Fibroblast of lung (primary cell): ENCODE results near the gene PSPN. TPM values are rescaled to one million over a fixed set of nuclear protein-coding genes. Genes with fewer than 3 reads are reported as not detected.
A peak's percentile ranks its signal among the peaks of the same experiment; 100 is the strongest.

Source experiments
- DNase-seq, 2 donors: peaks; one replicate each; pipeline versions ENCODE4 v3.0.0 to v3.0.0-alpha.2; 2010; ENCODE audit warnings: low read depth in 2 of 2
- H2AFZ ChIP-seq: 2 replicates; pipeline ENCODE4 v1.5.1; 2012; ENCODE audit warnings: low read length, control low read depth, inconsistent platforms
- H3K27ac ChIP-seq: 2 replicates; pipeline ENCODE4 v1.5.1; 2011; ENCODE audit warnings: low read length, control low read depth; ENCODE audit not compliant: insufficient read depth
- H3K27me3 ChIP-seq: 2 replicates; pipeline ENCODE4 v1.5.1; 2011; ENCODE audit warnings: mild to moderate bottlenecking, low read length; ENCODE audit not compliant: control insufficient read depth, insufficient read depth
- H3K36me3 ChIP-seq: 2 replicates; pipeline ENCODE4 v1.5.1; 2011; ENCODE audit warnings: low read length; ENCODE audit not compliant: control insufficient read depth, insufficient read depth
- H3K4me1 ChIP-seq: 2 replicates; pipeline ENCODE4 v1.5.1; 2011; ENCODE audit warnings: low read length; ENCODE audit not compliant: control insufficient read depth, insufficient read depth; ENCODE audit errors: extremely low read depth
- H3K4me2 ChIP-seq: 2 replicates; pipeline ENCODE4 v1.5.1; 2011; ENCODE audit warnings: low read length, control low read depth; ENCODE audit not compliant: insufficient read depth; ENCODE audit errors: extremely low read depth
- H3K4me3 ChIP-seq, 4 experiments: fragments of 200-600 bp in 1 of 4; sonication (generic) in 1 of 4; replicated peaks in 1 of 4; 2 replicates each; pipeline ENCODE4 v1.5.1; 2011 to 2016; ENCODE audit warnings: low read length in 4 of 4, low read depth in 3 of 4, mild to moderate bottlenecking in 3 of 4, control low read depth in 2 of 4, inconsistent platforms in 1 of 4, mixed read lengths in 1 of 4; ENCODE audit not compliant: insufficient read depth in 1 of 4; ENCODE audit errors: control extremely low read depth in 1 of 4
- H3K79me2 ChIP-seq: 2 replicates; pipeline ENCODE4 v1.5.1; 2012; ENCODE audit warnings: mild to moderate bottlenecking, low read length, inconsistent platforms; ENCODE audit not compliant: control insufficient read depth, insufficient read depth
- H3K9ac ChIP-seq: 2 replicates; pipeline ENCODE4 v1.5.1; 2011; ENCODE audit warnings: mild to moderate bottlenecking, low read length, control low read depth; ENCODE audit not compliant: insufficient read depth
- H3K9me3 ChIP-seq: 2 replicates; pipeline ENCODE4 v1.5.1; 2012; ENCODE audit warnings: low read depth, low read length; ENCODE audit not compliant: control insufficient read depth, insufficient read depth
- H4K20me1 ChIP-seq: 2 replicates; pipeline ENCODE4 v1.5.1; 2011; ENCODE audit warnings: low read length; ENCODE audit not compliant: control insufficient read depth, insufficient read depth; ENCODE audit errors: extremely low read depth
- EZH2 ChIP-seq: IDR thresholded peaks from 2 replicates; pipeline ENCODE4 v1.5.1; 2012; ENCODE audit warnings: low read length, control low read depth, mild to moderate bottlenecking; ENCODE audit errors: missing control alignments
- polyA plus RNA-seq, 2 donors: library from polyadenylated mRNA; depleted of rRNA in 1 of 2; stranded (reverse) in 1 of 2; unstranded in 1 of 2; fragments of >200 nt; gene quantifications; 2 replicates each; pipeline ENCODE4 v1.2.1, GENCODE V29; 2011 to 2012; ENCODE audit warnings: missing spikeins in 1 of 2
- total RNA-seq: library from RNA; depleted of rRNA; stranded (reverse); fragments of >200 nt; gene quantifications from 2 replicates; pipeline ENCODE4 v1.2.1, GENCODE V29; 2014
- TF ChIP-seq, protein P1 (sequence below), 2 donors: IDR thresholded peaks in 1 of 2; conservative IDR thresholded peaks in 1 of 2; 1 replicate in 1 of 2; 2 replicates in 1 of 2; pipeline ENCODE4 v1.5.1; 2011 to 2012; ENCODE audit warnings: low read length in 2 of 2, control low read depth in 1 of 2, inconsistent platforms in 1 of 2, low read depth in 1 of 2, mild to moderate bottlenecking in 1 of 2

PSPN gene
- total and polyA plus RNA-seq, 2 donors (not counting 1 experiment from before 2014, with no cell fraction given) = 0.25 to 0.99 TPM

DNA sequence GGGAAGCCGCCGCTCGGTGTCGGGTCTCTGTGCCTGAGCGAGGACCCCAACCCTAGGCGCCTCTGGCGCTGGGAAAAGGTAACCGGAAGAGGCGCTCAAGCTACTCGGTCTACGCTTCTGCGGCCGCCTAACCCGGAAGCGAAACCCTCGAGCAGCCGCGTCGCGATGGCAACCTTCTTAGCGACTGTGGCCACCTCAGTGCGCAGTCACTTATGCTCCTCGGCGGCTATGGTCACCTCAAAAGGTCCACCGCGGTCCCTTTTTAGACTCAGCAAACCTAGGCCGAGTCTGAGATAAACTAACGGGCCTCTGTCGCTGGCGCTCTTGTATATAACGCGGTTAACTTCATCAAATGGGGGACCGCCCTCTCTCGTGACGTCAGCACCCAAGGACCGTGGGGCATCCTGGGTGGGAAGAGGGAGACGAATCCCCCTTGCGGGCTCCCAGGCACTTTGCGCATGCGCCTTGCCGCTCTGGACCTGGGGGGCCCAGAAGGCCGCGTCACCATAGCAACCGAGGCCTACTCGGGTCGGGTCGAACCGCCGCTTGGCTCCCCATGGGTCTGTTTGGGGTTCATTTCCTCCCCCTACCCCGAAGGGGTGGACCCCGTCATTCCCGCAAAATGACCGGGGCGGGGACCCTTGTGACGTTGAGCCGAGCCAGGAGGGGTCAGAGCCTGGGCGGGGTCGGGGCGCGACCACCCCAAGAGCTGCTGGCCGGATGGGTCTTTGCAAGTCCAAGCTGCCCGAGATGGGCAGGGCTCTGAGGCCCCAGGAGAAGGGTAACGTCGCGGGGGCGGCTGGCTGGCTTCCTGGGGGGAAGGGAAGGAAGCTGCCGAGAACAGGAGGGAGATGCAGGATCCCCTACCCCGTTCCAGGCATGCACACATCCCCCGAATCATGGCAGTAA is 17.6 kb upstream of the PSPN start, which contains the start of gene GTF2F1:
GTF2F1 (minus strand) TSS at position 91 of the 909 bp plus-strand sequence. CDS start 169 bp downstream, outside the sequence.
- H3K27me3 ChIP-seq = no peaks in the 10 kb centered on the region
- DNase-seq = peak; percentile 93 to 97
- TF ChIP-seq, protein P1, sequence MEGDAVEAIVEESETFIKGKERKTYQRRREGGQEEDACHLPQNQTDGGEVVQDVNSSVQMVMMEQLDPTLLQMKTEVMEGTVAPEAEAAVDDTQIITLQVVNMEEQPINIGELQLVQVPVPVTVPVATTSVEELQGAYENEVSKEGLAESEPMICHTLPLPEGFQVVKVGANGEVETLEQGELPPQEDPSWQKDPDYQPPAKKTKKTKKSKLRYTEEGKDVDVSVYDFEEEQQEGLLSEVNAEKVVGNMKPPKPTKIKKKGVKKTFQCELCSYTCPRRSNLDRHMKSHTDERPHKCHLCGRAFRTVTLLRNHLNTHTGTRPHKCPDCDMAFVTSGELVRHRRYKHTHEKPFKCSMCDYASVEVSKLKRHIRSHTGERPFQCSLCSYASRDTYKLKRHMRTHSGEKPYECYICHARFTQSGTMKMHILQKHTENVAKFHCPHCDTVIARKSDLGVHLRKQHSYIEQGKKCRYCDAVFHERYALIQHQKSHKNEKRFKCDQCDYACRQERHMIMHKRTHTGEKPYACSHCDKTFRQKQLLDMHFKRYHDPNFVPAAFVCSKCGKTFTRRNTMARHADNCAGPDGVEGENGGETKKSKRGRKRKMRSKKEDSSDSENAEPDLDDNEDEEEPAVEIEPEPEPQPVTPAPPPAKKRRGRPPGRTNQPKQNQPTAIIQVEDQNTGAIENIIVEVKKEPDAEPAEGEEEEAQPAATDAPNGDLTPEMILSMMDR (conservative IDR thresholded peaks at IDR 0.05 in 1 of 2, IDR thresholded peaks at IDR 0.05 in 1 of 2; ENCODE audit: low read depth in 1 of 2, low read length in 2 of 2) = peak in 1 of 2 donors; percentile 21
- TF ChIP-seq EZH2 = no peak
- peaks cover 19% of the 10 kb centered on the region for H3K79me2 ChIP-seq
- H3K9ac ChIP-seq = peak within 1 kb of the TSS; percentile 91
- H3K27ac ChIP-seq = peak within 1 kb of the TSS; percentile 94
- peak within 1 kb of the TSS; percentile 66 to 94 (median 84) for H3K4me3 ChIP-seq
- H3K9me3 ChIP-seq = no peaks in the 10 kb centered on the region
- peak within 1 kb of the TSS; percentile 90 for H2AFZ ChIP-seq
- peak within 1 kb of the TSS; percentile 99 for H3K4me2 ChIP-seq
- peaks cover 9% of the 10 kb centered on the region for H3K36me3 ChIP-seq
- peaks cover 5% of the 10 kb centered on the region for H3K4me1 ChIP-seq
- H4K20me1 ChIP-seq = no peaks in the 10 kb centered on the region

DNA sequence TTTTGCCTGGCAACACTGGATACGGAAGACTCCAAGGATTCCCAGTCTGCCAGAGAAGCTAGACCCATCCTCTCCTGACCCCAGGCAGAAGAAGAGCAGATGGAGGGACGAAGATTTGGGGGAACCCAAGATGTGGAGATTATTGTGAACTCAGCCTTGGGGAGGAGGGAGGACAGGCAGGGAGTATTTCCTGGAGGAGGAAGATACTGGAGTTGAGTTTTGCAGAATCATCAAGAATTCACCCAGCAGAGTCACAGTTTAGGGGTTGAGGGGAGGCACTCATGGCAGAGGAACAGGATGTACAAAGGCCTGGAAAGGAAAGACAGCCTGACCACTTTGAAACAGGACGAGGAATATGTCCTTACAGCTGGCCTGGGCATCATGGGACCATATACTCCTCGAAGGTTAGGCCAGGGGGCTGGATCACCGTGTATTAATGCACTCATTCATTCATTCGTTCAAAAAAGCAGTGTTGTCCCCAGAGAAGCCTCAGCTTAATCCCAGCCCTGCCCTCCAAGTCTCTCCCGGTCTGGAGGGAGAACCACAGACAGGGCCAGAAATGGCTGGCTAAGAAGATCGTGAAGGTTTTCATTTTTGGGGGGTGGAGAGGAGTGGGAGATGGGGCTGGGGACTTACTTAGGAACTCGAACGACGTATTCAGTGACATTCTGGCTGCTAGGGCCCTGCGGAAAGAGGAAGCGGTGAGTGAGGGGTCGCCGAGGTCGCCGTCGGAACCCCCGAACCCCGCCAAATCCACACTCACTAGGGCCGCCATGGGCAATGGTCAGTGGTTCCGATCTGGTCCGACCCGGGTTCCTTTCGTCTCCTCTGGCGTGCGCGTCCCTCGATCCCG is 16.7 kb upstream of the PSPN start:
- H3K4me1 ChIP-seq = peaks cover 5% of the 10 kb centered on the region
- no peak for DNase-seq
- H3K27me3 ChIP-seq = no peaks in the 10 kb centered on the region
- H3K4me2 ChIP-seq = peak overlapping the region; percentile 99
- H3K4me3 ChIP-seq = peak overlapping the region; percentile 66 to 94 (median 84)
- H3K9me3 ChIP-seq = no peaks in the 10 kb centered on the region
- peak overlapping the region; percentile 91 for H3K9ac ChIP-seq
- H3K79me2 ChIP-seq = peaks cover 19% of the 10 kb centered on the region
- TF ChIP-seq EZH2 = no peak
- TF ChIP-seq, protein P1 (conservative IDR thresholded peaks at IDR 0.05 in 1 of 2, IDR thresholded peaks at IDR 0.05 in 1 of 2; ENCODE audit: low read depth in 1 of 2, low read length in 2 of 2) = no peak
- H4K20me1 ChIP-seq = no peaks in the 10 kb centered on the region
- peak overlapping the region; percentile 94 for H3K27ac ChIP-seq
- peaks cover 12% of the 10 kb centered on the region for H3K36me3 ChIP-seq
- peak overlapping the region; percentile 75 for H2AFZ ChIP-seq

DNA sequence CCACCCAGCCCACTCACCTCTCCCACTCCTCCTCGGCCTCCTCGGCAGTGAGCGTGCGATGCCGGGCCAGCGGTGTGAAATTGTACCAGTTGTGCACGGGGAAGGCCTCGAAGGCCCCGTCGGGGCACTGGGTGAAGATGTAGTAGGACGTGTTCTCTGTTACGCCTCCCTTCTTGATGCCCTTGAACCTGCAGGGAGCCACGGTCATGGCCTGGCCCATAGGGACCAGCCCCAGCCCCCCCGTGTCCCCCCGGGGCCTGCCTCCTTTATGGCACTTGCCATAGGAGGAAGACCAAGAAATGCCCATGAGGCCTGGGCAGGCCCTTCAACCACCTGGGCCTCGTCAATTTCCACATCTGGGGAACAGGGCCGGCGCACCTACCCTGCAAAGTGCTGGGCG is 11.6 kb upstream of the PSPN start:
- Histone ChIP-seq H3K36me3 (peaks cover 28% of the 10 kb centered on the region), H3K27ac (no peak overlapping the region), H3K4me2 (no peak overlapping the region), H3K4me3 (no peak overlapping the region), H3K9ac (no peak overlapping the region), H2AFZ (no peak overlapping the region), H3K79me2 (peaks cover 13% of the 10 kb centered on the region), H3K9me3 (no peaks in the 10 kb centered on the region), H4K20me1 (no peaks in the 10 kb centered on the region), H3K4me1 (peaks cover 5% of the 10 kb centered on the region), H3K27me3 (no peaks in the 10 kb centered on the region)
- no peak for DNase-seq
- no peak for TF ChIP-seq EZH2
- TF ChIP-seq, protein P1 (conservative IDR thresholded peaks at IDR 0.05 in 1 of 2, IDR thresholded peaks at IDR 0.05 in 1 of 2; ENCODE audit: low read depth in 1 of 2, low read length in 2 of 2) = no peak
